NOMO-1 (cell line): Measurements from ENCODE around the gene GNG7.
"Not testable (repeated sequence)": the region's sequence is repeated elsewhere in the genome, so short reads cannot be mapped to it uniquely, and the experiment has no call there.

Experiments
- DNase-seq, 2 experiments: peaks; one replicate each; lab custom pipeline; 2025; ENCODE audit not compliant: unreplicated experiment in 2 of 2; lab: John Stamatoyannopoulos, UW

Gene GNG7

GRCh38 chr19:2714102-2714501 is 11.6 kb upstream of the GNG7 start:
- not testable (repeated sequence) for DNase-seq

DNA sequence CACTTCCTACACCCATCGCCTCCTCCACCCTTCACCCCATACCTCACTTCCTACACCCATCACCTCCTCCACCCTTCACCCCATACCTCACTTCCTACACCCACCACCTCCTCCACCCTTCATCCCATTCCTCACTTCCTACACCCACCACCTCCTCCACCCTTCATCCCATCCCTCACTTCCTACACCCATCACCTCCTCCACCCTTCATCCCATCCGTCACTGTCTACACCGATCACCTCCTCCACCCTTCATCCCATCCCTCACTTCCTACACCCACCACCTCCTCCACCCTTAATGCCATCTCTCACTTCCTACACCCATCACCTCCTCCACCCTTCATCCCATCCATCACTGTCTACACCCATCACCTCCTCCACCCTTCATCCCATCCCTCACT is 10.7 kb upstream of the GNG7 start:
- DNase-seq, result not testable (repeated sequence)

DNA sequence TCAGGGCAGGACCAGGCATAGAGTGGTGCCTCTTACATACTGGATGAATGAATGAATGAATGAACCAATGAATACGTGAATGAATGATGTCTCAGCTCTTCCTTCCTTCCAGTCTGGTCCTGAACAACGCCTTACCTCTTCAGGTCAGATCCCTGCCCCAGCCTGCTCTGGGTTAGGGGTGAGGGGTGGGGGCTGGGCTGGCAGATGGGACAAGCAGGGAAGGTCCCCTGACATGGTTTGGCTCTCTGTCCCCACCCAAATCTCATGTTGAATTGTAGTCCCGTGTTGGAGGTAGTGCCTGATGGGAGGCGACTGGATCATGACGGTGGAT is 9.3 kb upstream of the GNG7 start:
- no peak for DNase-seq

DNA sequence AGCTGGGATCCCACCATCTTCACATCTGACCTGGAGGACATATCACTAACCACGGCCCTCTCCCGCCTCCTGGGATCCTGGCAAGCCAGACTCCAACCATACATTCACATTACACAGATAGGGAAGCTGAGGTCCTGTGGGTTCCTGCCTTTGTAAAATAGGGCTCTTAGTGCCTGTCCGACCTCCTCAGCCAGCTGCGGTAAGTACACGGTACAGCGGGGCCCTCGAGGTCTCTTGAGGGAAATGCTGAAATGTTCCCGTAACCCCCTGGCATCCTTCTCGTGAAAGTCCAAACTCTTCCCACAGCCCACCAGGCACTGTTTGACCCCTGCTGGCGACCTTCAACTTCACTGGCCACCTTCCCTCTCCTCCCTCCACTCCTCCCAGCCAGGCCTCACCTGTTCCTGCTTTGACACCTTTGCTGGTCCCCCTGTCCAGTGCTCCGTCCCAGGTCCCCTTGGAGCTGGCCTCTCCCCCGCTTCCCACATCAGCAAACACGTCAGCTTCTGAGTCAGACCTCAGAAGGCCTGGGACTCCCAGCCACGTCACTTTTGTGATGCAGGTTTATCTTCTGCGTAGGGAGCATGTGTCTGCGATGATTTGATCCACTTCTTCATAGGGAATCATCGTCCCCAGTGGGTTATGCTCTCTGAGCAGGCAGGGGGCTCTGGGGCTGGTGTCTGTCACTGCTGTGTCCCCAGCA is 8.8 kb upstream of the GNG7 start:
- peak; percentile 6 to 53 for DNase-seq

GRCh38 chr19:2706251-2706650 is 3.8 kb upstream of the GNG7 start:
- no peak for DNase-seq

DNA sequence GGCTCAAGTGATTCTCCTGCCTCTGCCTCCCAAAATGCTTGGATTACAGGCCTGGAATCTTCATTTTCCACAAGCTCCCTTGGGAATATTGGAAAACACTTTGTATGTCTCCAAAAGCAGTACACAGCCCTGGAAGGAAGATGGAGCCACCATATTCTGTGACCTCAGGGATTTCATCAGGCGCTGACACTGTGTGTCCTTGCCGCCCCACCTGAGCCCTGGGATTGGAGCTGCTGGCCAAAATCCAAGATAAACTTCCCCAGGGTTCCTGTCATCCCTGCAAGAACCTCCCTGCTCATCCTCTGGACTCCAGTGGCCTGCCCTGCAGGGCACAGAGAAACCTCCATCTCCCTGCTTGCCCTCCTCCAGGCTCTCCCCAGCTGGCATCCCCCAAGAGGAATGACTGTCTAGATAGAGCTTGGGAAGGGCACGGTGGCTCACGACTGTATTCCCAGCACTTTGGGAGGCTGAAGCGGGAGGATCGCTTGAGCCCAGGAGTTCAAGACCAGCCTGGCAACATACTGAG is 1.3 kb upstream of the GNG7 start:
- no peak for DNase-seq

DNA sequence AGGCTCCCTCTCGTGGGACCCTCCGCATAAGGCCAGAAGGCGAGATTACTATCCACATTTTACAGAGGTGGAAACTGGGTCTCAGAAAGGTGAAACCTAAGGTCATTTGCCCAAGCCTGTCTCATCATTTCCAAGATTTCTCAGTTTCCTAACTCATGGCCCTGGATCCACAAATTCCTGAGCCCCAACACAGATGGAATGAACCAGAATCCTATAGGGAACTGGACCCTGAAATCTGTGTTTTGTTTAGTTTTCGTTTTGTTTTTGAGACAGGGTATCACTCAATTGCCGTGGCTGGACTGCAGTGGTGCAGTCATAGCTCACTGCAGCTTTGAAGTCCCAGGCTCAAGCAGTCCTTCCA is 563 bp upstream of the GNG7 start:
- no peak for DNase-seq

- no peak for DNase-seq
These were observed 929 bp downstream of the GNG7 start for GRCh38 chr19:2701361-2702169.

DNA sequence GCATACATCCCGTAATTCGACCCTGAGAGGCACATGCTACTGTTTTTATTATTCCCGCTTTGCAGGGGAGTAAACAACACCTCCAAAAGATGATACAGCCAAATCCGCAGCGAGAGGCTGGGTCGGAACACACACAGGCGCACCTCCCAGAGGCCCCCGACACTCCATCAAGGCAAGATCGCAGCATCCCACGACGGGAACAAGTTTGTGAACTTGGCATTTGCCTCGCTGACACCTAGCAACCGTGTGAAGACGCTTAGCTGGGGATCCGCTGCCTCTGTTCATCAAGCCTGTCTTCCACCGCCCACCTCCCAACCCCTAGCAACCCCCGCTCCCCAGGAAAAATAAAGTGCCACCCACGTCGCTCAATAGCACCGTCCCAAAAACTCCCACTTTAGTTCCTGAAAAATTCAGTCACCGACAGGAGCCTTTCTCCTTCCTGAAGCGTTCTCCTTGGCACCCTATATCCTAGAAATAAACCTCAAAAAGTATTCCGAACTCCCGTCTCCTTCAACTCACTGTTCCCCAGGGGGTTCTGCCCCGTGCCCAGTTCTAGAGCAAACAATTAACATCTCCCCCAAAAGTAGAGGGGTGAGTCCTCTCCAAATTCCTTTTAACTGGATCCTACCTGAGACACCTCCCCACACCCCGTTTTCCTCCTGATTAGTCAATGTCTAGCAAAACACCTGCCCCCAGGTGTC is 1.7 kb downstream of the GNG7 start:
- no peak for DNase-seq

DNA sequence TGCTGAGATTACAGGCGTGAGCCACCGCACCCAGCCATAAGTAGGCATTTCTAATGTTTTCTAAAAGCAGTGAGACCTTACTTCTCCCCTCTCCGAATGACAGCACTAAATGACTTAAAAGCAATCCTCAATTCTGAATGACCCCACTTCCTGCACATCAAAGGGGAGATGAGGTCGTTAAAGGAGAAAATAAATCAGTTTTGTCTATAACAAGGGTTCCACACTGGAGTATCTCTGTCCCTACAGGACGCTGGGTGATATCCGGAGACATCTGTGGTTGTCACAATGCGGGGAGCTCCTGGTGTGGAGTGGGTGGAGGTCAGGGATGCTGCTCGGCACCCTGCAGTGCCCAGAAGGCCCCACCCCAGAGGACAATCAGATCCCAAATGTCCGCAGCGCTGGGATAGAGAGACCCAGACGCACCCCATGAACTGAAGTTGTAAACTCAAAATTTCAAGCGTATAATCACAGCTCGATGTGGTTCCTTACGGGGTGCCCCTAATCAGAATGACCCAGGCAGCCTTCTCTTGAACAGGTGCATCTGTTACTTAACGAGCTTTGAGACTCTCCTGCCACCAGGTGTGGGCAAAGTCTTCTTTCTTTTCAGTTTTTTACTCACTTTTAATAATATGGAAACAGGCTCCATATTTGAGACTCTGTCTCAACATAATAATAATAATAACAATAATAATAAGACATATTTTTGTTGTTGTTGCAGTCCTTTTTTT is 2.9 kb downstream of the GNG7 start:
- no peak for DNase-seq

- DNase-seq, result no peak
These were observed 8.3 kb downstream of the GNG7 start for GRCh38 chr19:2694196-2694595.

GRCh38 chr19:2693492-2694160 is 8.9 kb downstream of the GNG7 start:
- no peak for DNase-seq

DNA sequence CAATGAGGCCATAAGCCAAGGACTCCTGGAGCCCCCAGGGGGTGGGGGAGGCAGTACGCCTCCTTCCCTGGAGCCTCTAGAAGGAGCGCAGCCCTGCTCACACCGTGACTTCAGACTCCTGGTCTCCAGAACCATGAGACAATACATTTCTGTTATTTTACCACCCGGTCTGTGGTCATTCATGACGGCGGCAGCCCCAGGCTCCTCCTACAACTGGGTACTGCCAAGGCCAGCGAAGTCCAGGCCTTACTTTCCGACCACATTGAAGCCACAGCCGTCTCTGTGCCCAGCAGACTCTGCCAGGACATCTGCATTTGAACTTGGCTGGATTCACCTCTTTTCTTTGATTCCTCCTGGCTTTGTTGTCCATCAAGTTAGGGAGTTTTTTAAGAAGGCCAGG is 10.5 kb downstream of the GNG7 start:
- DNase-seq, result no peak

- no peak for DNase-seq
These were observed 11.6 kb downstream of the GNG7 start for GRCh38 chr19:2690856-2691255.

- no peak for DNase-seq
These were observed 16.1 kb downstream of the GNG7 start for GRCh38 chr19:2686360-2686759.

- no peak for DNase-seq
These were observed 17.2 kb downstream of the GNG7 start for GRCh38 chr19:2685204-2685704.

GRCh38 chr19:2683430-2684003 is 19.0 kb downstream of the GNG7 start:
- DNase-seq, result no peak

- no peak for DNase-seq
These were observed 21.7 kb downstream of the GNG7 start for GRCh38 chr19:2680808-2681207.

DNA sequence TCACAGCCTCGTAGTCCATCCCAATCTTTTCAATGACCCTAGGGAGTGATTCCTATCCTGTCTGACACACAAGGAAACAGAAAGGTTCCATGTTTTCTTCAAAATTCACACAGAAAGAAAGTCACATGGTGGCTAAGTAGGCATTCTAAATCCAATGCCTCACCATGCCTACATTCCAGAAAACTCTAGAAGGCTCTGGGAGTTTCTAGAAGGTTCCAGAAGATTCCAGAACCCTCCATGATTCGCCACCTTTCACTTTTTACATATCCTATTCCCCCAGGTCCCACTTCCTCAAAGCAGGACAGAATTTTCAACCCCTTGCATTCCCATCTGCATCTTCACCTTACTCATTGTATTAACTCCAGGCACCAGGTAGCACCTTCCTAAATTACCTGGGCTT is 23.1 kb downstream of the GNG7 start:
- no peak for DNase-seq

DNA sequence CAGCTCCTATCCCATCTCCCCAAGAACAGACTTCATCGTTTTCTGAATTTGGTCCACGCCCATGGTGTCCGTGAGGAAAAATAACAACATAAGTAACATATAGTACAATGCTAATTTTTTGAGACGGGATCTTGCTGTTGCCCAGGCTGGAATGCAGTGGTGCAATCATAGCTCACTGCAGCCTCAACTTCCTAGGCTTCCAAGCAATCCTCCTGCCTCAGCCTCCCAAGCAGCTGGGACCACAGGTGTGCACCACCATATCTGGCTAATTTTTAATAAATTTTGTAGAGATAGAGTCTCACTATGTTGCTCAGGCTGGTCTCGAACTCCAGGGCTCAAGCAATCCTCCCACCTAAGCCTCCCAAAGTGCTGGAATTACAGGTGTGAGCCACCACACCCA is 23.5 kb downstream of the GNG7 start:
- DNase-seq, result not testable (repeated sequence)
